Measurements from ENCODE around the gene LRRC8D. TPM values are rescaled to one million over a fixed set of nuclear protein-coding genes. Genes with fewer than 3 reads are reported as not detected.

Gene LRRC8D
- polyA plus RNA-seq, 2 of the 4 experiments (the other 2 are of a cell fraction): 41.8 to 76.7 TPM

GRCh38 chr1:89890085-89890752, 69.4 kb downstream of the LRRC8D start (continued):
- no peak for TF ChIP-seq USF2 (IDR thresholded peaks at IDR 0.05)
- no peak for TF ChIP-seq E2F6 (IDR thresholded peaks at IDR 0.05; ENCODE audit: borderline replicate concordance, low read depth)
- TF ChIP-seq HOXB13 (CRISPR knock-in tag; IDR thresholded peaks at IDR 0.05; ENCODE audit: low read depth): 0 out of 2 replicates have a peak, but pooled peaks have one; percentile 45
- no peak for TF ChIP-seq ZFP36 (IDR thresholded peaks at IDR 0.05; ENCODE audit: borderline replicate concordance, partially characterized antibody)
- TF ChIP-seq ATOH8 (CRISPR knock-in tag; IDR thresholded peaks at IDR 0.05; ENCODE audit: low read depth): peak; percentile 69; the same call in 1 of the 2 replicates
- peak; percentile 98 for TF ChIP-seq MAFK (IDR thresholded peaks at IDR 0.05; ENCODE audit: partially characterized antibody)
- TF ChIP-seq REST (IDR thresholded peaks at IDR 0.05): no peak
- no peak for TF ChIP-seq NPAS2 (CRISPR knock-in tag; IDR thresholded peaks at IDR 0.05; ENCODE audit: borderline replicate concordance)

GRCh38 chr1:89892816-89893215, 72.0 kb downstream of the LRRC8D start:
- ChIA-PET POLR2A (interaction anchor here (0.6 kb wide), 1 partner anchor 17 kb away, joined by 7 read pairs; no protein-coding TSS in a partner anchor), CTCF (interaction anchor here (1.1 to 2.6 kb wide), 2 partner anchors 13 to 50 kb away, joined by 5 to 8 read pairs; no protein-coding TSS in a partner anchor)
- no peaks in the 10 kb centered on the region for H3K9me3 ChIP-seq

More at GRCh38 chr1:89892816-89893215, 72.0 kb downstream of the LRRC8D start:
- Histone ChIP-seq H3K4me2 (no peak overlapping the region), H3K4me1 (peaks cover 93% of the 10 kb centered on the region), H3K4me3 (no peak overlapping the region), H3K27ac (peak overlapping the region; percentile 66 to 88; a peak in 5 of 6 replicates)
- ATAC-seq: no peak
- 100% methylated on average over 1 of the region's 1 CpG for WGBS (ENCODE audit: missing lambda C conversion rate)
- TF ChIP-seq REST (IDR thresholded peaks at IDR 0.05) (peak; percentile 51), EHMT2 (IDR thresholded peaks at IDR 0.05; ENCODE audit: low read depth) (no peak), POLR2AphosphoS2 (conservative IDR thresholded peaks at IDR 0.05; ENCODE audit: low read length) (no peak), RFX5 (IDR thresholded peaks at IDR 0.05) (no peak), NPAS2 (CRISPR knock-in tag; IDR thresholded peaks at IDR 0.05; ENCODE audit: borderline replicate concordance) (no peak), EHF (CRISPR knock-in tag; IDR thresholded peaks at IDR 0.05) (no peak), SMC3 (IDR thresholded peaks at IDR 0.05) (no peak), MAFK (IDR thresholded peaks at IDR 0.05; ENCODE audit: partially characterized antibody) (no peak)
- DNase-seq (ENCODE audit: low read depth in 1 of 2, low spot score in 1 of 2): no peak
- FAIRE-seq: no peak
